H9 (cell line): Measurements from ENCODE around the gene GSTP1. TPM values are rescaled to one million over a fixed set of nuclear protein-coding genes. Genes with fewer than 3 reads are reported as not detected.

ENCODE experiments used
- DNase-seq: peaks from one replicate; pipeline ENCODE4 v3.0.0-alpha.2; 2017
- H2AFZ ChIP-seq: one replicate; pipeline ENCODE4 v1.6.1; 2013; ENCODE audit warnings: mild to moderate bottlenecking, low read length, control low read depth, moderate library complexity
- H2AK5ac ChIP-seq: 2 replicates; pipeline ENCODE4 v1.6.1; 2013; ENCODE audit warnings: low read length, control low read depth, mixed read lengths; ENCODE audit not compliant: insufficient read length
- H2BK120ac ChIP-seq: one replicate; pipeline ENCODE4 v1.6.1; 2013; ENCODE audit warnings: low read depth, mild to moderate bottlenecking, low read length, control low read depth, inconsistent platforms; ENCODE audit not compliant: poor library complexity, severe bottlenecking
- H2BK12ac ChIP-seq: 2 replicates; pipeline ENCODE4 v1.6.1; 2013; ENCODE audit warnings: low read length, control low read depth, mixed read lengths, low read depth; ENCODE audit not compliant: insufficient read length
- H2BK15ac ChIP-seq: 2 replicates; pipeline ENCODE4 v1.6.1; 2013; ENCODE audit warnings: low read depth, low read length, control low read depth
- H2BK20ac ChIP-seq: one replicate; pipeline ENCODE4 v1.6.1; 2013; ENCODE audit warnings: low read depth, mild to moderate bottlenecking, low read length, control low read depth, inconsistent platforms; ENCODE audit not compliant: poor library complexity, severe bottlenecking
- H2BK5ac ChIP-seq: 2 replicates; pipeline ENCODE4 v1.6.1; 2013; ENCODE audit warnings: low read length, control low read depth, mixed read lengths; ENCODE audit not compliant: insufficient read length
- H3K14ac ChIP-seq: 2 replicates; pipeline ENCODE4 v1.6.1; 2013; ENCODE audit warnings: low read length, control low read depth; ENCODE audit not compliant: insufficient read depth
- H3K18ac ChIP-seq: 2 replicates; pipeline ENCODE4 v1.6.1; 2013; ENCODE audit warnings: low read depth, mild to moderate bottlenecking, mixed read lengths, low read length, control low read depth; ENCODE audit not compliant: insufficient read length
- H3K23ac ChIP-seq: 2 replicates; pipeline ENCODE4 v1.6.1; 2013; ENCODE audit warnings: low read length, control low read depth, mixed read lengths, low read depth; ENCODE audit not compliant: insufficient read length
- H3K23me2 ChIP-seq: 2 replicates; pipeline ENCODE4 v1.6.1; 2013; ENCODE audit warnings: low read depth, mild to moderate bottlenecking, mixed read lengths, low read length, control low read depth; ENCODE audit not compliant: insufficient read length, poor library complexity, severe bottlenecking
- H3K27ac ChIP-seq: 2 replicates; pipeline ENCODE4 v1.5.1; 2013; ENCODE audit warnings: low read length, control low read depth, mixed read lengths, low read depth; ENCODE audit not compliant: insufficient read length
- H3K27me3 ChIP-seq: 2 replicates; pipeline ENCODE4 v1.6.1; 2013; ENCODE audit warnings: low read length, control low read depth, inconsistent platforms; ENCODE audit not compliant: insufficient read depth
- H3K4ac ChIP-seq: 2 replicates; pipeline ENCODE4 v1.6.1; 2013; ENCODE audit warnings: low read depth, mild to moderate bottlenecking, control low read depth, inconsistent platforms, low read length, moderate library complexity
- H3K4me1 ChIP-seq: 2 replicates; pipeline ENCODE4 v1.6.1; 2013; ENCODE audit warnings: low read length, control low read depth, inconsistent platforms; ENCODE audit not compliant: insufficient read depth
- H3K4me2 ChIP-seq: 2 replicates; pipeline ENCODE4 v1.6.1; 2013; ENCODE audit warnings: low read length, control low read depth, mixed read lengths; ENCODE audit not compliant: insufficient read length, insufficient read depth
- H3K56ac ChIP-seq: 2 replicates; pipeline ENCODE4 v1.6.1; 2013; ENCODE audit warnings: low read depth, mild to moderate bottlenecking, mixed read lengths, low read length, control low read depth; ENCODE audit not compliant: insufficient read length
- H3K79me1 ChIP-seq: 2 replicates; pipeline ENCODE4 v1.6.1; 2013; ENCODE audit warnings: low read depth, mild to moderate bottlenecking, moderate library complexity, low read length, control low read depth, inconsistent platforms; ENCODE audit not compliant: insufficient read depth, poor library complexity, severe bottlenecking
- H3K79me2 ChIP-seq: 2 replicates; pipeline ENCODE4 v1.6.1; 2013; ENCODE audit warnings: low read length, control low read depth, inconsistent platforms; ENCODE audit not compliant: insufficient read depth
- H3K9ac ChIP-seq: 2 replicates; pipeline ENCODE4 v1.6.1; 2013; ENCODE audit warnings: low read length, control low read depth, mixed read lengths; ENCODE audit not compliant: insufficient read length; ENCODE audit errors: extremely low read depth
- H3K9me3 ChIP-seq: one replicate; pipeline ENCODE4 v1.6.1; 2013; ENCODE audit warnings: low read depth, low read length, inconsistent platforms; ENCODE audit not compliant: control insufficient read depth
- H3T11ph ChIP-seq: one replicate; pipeline ENCODE4 v1.6.1; 2013; ENCODE audit warnings: mild to moderate bottlenecking, low read length, control low read depth, inconsistent platforms
- H4K20me1 ChIP-seq: one replicate; pipeline ENCODE4 v1.6.1; 2013; ENCODE audit not compliant: control insufficient read depth, insufficient read length, insufficient read depth
- H4K5ac ChIP-seq: 2 replicates; pipeline ENCODE4 v1.6.1; 2013; ENCODE audit warnings: low read depth, mild to moderate bottlenecking, mixed read lengths, low read length, control low read depth; ENCODE audit not compliant: insufficient read length
- H4K8ac ChIP-seq: replicated peaks from 2 replicates; pipeline ENCODE4 v1.6.1; 2013; ENCODE audit warnings: low read length, control low read depth, mixed read lengths, low read depth; ENCODE audit not compliant: insufficient read length
- H4K91ac ChIP-seq: 2 replicates; pipeline ENCODE4 v1.6.1; 2013; ENCODE audit warnings: low read depth, mild to moderate bottlenecking, moderate library complexity, mixed read lengths, low read length, control low read depth; ENCODE audit not compliant: insufficient read length
- H3K27ac Mint-ChIP-seq, 3 experiments: 2 replicates in 2 of 3; 3 replicates in 1 of 3; pipeline ENCODE4 v1.8.0; 2020 to 2021; ENCODE audit warnings: mixed read lengths in 3 of 3, mild to moderate bottlenecking in 1 of 3, moderate library complexity in 1 of 3
- H3K27me3 Mint-ChIP-seq: 2 replicates; pipeline ENCODE4 v1.8.0; 2021; ENCODE audit warnings: low read depth, mild to moderate bottlenecking, moderate library complexity, mixed read lengths
- H3K36me3 Mint-ChIP-seq, 3 experiments: 2 replicates in 2 of 3; 3 replicates in 1 of 3; pipeline ENCODE4 v1.8.0; 2020 to 2021; ENCODE audit warnings: low read depth in 3 of 3, mixed read lengths in 3 of 3; ENCODE audit not compliant: insufficient read depth in 1 of 3
- H3K4me1 Mint-ChIP-seq, 2 experiments: 2 replicates each; pipeline ENCODE4 v1.8.0; 2020; ENCODE audit warnings: mixed read lengths in 2 of 2
- H3K4me3 Mint-ChIP-seq, 2 experiments: 2 replicates in 1 of 2; 3 replicates in 1 of 2; pipeline ENCODE4 v1.8.0; 2020 to 2021; ENCODE audit warnings: mild to moderate bottlenecking in 2 of 2, mixed read lengths in 2 of 2, moderate library complexity in 1 of 2
- H3K9me3 Mint-ChIP-seq, 2 experiments: 2 replicates in 1 of 2; 3 replicates in 1 of 2; pipeline ENCODE4 v1.8.0; 2020; ENCODE audit warnings: mild to moderate bottlenecking in 2 of 2, mixed read lengths in 2 of 2, moderate library complexity in 1 of 2
- WGBS: extraction: QIAGEN DNeasy Blood & Tissue Kit; methylation state at CpG from one replicate; pipeline ENCODE4 v1.1.7; 2013; ENCODE audit warnings: missing lambda C conversion rate, low lambda C conversion rate, mixed read lengths; ENCODE audit not compliant: insufficient read length; ENCODE audit errors: extremely low coverage; 5-methylcytosine and 5-hydroxymethylcytosine counted together
- total RNA-seq: library from RNA; stranded (reverse); gene quantifications from 2 replicates; pipeline ENCODE4 v1.2.1, GENCODE V29; 2021
- TF ChIP-seq, protein P1 (sequence below): fragments of 200-600 bp; sonication (generic); conservative IDR thresholded peaks from 3 replicates; pipeline ENCODE4 v1.8.0; 2021; ENCODE audit warnings: antibody characterized with exemption, mild to moderate bottlenecking

The GSTP1 gene
- total RNA-seq, 1 experiment from 2014 or later: 1,469 TPM

DNA sequence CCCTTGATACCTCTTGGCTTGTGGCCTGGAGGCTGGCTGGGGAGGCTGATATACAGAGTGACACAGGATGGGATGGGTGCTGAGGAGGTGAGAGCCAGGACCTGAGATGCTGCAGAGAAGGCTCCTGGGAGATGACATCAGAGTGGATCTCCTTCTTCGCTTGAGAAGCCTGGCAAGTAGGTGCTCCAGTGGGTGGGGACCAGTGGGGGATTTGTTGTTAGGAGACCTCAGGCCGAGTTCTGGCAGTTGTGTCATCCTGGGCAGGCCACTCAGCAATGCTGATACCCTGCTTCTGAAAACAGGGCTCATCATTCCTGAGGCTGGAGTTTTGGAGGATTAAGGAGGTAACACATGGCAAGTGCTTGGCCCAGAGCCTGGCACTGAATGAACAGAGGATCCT lies 21.2 kb downstream of the GSTP1 start:
- DNase-seq: no peak
- peak overlapping the region in 2 of 3 experiments; percentile 27 to 94; a peak in 2 of 7 replicates for H3K27ac Mint-ChIP-seq
- H3K23me2 ChIP-seq: peaks cover 9% of the 10 kb centered on the region
- H3K14ac ChIP-seq: 0 out of 2 replicates have a peak overlapping the region, but pooled peaks have one; percentile 51
- H3K79me2 ChIP-seq: no peaks in the 10 kb centered on the region
- no peak overlapping the region for H4K5ac ChIP-seq
- no peaks in the 10 kb centered on the region for H4K20me1 ChIP-seq
- no peak overlapping the region for H2AFZ ChIP-seq
- H2BK15ac ChIP-seq: no peak overlapping the region
- no peak overlapping the region for H2BK20ac ChIP-seq
- H3K56ac ChIP-seq: no peak overlapping the region
- no peaks in the 10 kb centered on the region for H3K79me1 ChIP-seq
- no peak overlapping the region for H2BK5ac ChIP-seq
- no peak overlapping the region for H2BK12ac ChIP-seq
- H3T11ph ChIP-seq: no peak overlapping the region
- no CpG with 5 or more reads among the region's 2 CpGs for WGBS
- no peak overlapping the region for H3K4ac ChIP-seq
- no peak overlapping the region for H2AK5ac ChIP-seq
- peak overlapping the region; percentile 17 to 27; a peak in 4 of 5 replicates for H3K4me3 Mint-ChIP-seq
- H3K23ac ChIP-seq: no peak overlapping the region
- H3K4me1 Mint-ChIP-seq: peaks cover 38 to 44% of the 10 kb centered on the region in 2 experiments
- no peak overlapping the region for H3K27ac ChIP-seq
- TF ChIP-seq, protein P1, sequence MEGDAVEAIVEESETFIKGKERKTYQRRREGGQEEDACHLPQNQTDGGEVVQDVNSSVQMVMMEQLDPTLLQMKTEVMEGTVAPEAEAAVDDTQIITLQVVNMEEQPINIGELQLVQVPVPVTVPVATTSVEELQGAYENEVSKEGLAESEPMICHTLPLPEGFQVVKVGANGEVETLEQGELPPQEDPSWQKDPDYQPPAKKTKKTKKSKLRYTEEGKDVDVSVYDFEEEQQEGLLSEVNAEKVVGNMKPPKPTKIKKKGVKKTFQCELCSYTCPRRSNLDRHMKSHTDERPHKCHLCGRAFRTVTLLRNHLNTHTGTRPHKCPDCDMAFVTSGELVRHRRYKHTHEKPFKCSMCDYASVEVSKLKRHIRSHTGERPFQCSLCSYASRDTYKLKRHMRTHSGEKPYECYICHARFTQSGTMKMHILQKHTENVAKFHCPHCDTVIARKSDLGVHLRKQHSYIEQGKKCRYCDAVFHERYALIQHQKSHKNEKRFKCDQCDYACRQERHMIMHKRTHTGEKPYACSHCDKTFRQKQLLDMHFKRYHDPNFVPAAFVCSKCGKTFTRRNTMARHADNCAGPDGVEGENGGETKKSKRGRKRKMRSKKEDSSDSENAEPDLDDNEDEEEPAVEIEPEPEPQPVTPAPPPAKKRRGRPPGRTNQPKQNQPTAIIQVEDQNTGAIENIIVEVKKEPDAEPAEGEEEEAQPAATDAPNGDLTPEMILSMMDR: no peak
- no peak overlapping the region for H3K4me2 ChIP-seq
- H3K9me3 ChIP-seq: no peaks in the 10 kb centered on the region
- H4K8ac ChIP-seq: no peak overlapping the region
- H3K36me3 Mint-ChIP-seq: peaks cover 10 to 20% (median 15%) of the 10 kb centered on the region in 3 experiments
- peaks cover 11% of the 10 kb centered on the region for H3K27me3 Mint-ChIP-seq
- peaks cover 7 to 11% of the 10 kb centered on the region in 2 experiments for H3K9me3 Mint-ChIP-seq
- H3K27me3 ChIP-seq: no peaks in the 10 kb centered on the region
- H4K91ac ChIP-seq: no peak overlapping the region
- H3K9ac ChIP-seq: no peak overlapping the region
- no peak overlapping the region for H2BK120ac ChIP-seq
- H3K4me1 ChIP-seq: no peaks in the 10 kb centered on the region
- H3K18ac ChIP-seq: peak overlapping the region; percentile 9
